DMS53 treated with DMSO at 0.1 percent for 48 hours (cell line): ENCODE results near the gene TPST2.
"Not testable (repeated sequence)": the region's sequence is repeated elsewhere in the genome, so short reads cannot be mapped to it uniquely, and the experiment has no call there.

ENCODE experiments used
- DNase-seq: peaks from one replicate; lab custom pipeline; 2025; ENCODE audit not compliant: unreplicated experiment; lab: John Stamatoyannopoulos, UW

The TPST2 gene

GRCh38 chr22:26589845-26590736 is at the start of gene TPST2:
TSS of gene TPST2 (minus strand) at chr22:26590132. CDS start at chr22:26541630, 48,502 bp downstream.
- no peak for DNase-seq

GRCh38 chr22:26636296-26636695 is 46.4 kb upstream of the TPST2 start:
- no peak for DNase-seq

- DNase-seq: no peak
Measured at GRCh38 chr22:26635117-26635516, 45.2 kb upstream of the TPST2 start.

- DNase-seq: no peak
Measured at GRCh38 chr22:26634189-26634588, 44.3 kb upstream of the TPST2 start.

GRCh38 chr22:26632422-26633155 is 42.7 kb upstream of the TPST2 start:
- no peak for DNase-seq

GRCh38 chr22:26631282-26631681 is 41.4 kb upstream of the TPST2 start:
- DNase-seq: no peak

GRCh38 chr22:26629988-26630761 is 40.2 kb upstream of the TPST2 start:
- no peak for DNase-seq

- no peak for DNase-seq
Measured at GRCh38 chr22:26624803-26625202, 34.9 kb upstream of the TPST2 start.

- no peak for DNase-seq
Measured at GRCh38 chr22:26623984-26624383, 34.1 kb upstream of the TPST2 start.

GRCh38 chr22:26621663-26622062 is 31.7 kb upstream of the TPST2 start, which contains the start of gene CRYBA4:
TSS of gene CRYBA4 (plus strand) at chr22:26621963. CDS start at chr22:26622597, 634 bp downstream.
- DNase-seq: no peak

GRCh38 chr22:26620197-26620596 is 30.3 kb upstream of the TPST2 start:
- DNase-seq: no peak

GRCh38 chr22:26619510-26619909 is 29.6 kb upstream of the TPST2 start:
- no peak for DNase-seq

GRCh38 chr22:26618455-26618854 is 28.5 kb upstream of the TPST2 start:
- DNase-seq: no peak

GRCh38 chr22:26617271-26618199 is 27.6 kb upstream of the TPST2 start, which contains the start of gene CRYBB1:
TSS of gene CRYBB1 (minus strand) at chr22:26618027. CDS start at chr22:26616319, 1,708 bp downstream.
- DNase-seq: no peak

GRCh38 chr22:26616650-26617049 is 26.7 kb upstream of the TPST2 start:
- DNase-seq: no peak

- no peak for DNase-seq
Measured at GRCh38 chr22:26615830-26616435, 26.0 kb upstream of the TPST2 start.

GRCh38 chr22:26615149-26615548 is 25.2 kb upstream of the TPST2 start:
- no peak for DNase-seq

GRCh38 chr22:26614322-26614721 is 24.4 kb upstream of the TPST2 start:
- no peak for DNase-seq

GRCh38 chr22:26613753-26614152 is 23.8 kb upstream of the TPST2 start:
- DNase-seq: not testable (repeated sequence)

GRCh38 chr22:26612652-26613051 is 22.7 kb upstream of the TPST2 start:
- no peak for DNase-seq
